Duodenal mucosa (tissue), 2 donors: ENCODE measurements around the gene FOXJ2.
"Not testable (repeated sequence)": the region's sequence is repeated elsewhere in the genome, so short reads cannot be mapped to it uniquely, and the experiment has no call there.

Experiments used
- H3K27ac ChIP-seq: one replicate; pipeline ENCODE4 v1.7.0; 2013; ENCODE audit warnings: low read depth, low read length
- H3K27me3 ChIP-seq, 2 donors: one replicate each; pipeline ENCODE4 v1.7.0; 2013; ENCODE audit warnings: low read length in 2 of 2, control low read depth in 1 of 2; ENCODE audit not compliant: insufficient read depth in 2 of 2, control insufficient read depth in 1 of 2
- H3K36me3 ChIP-seq, 2 donors: one replicate each; pipeline ENCODE4 v1.7.0; 2013; ENCODE audit warnings: low read length in 2 of 2, control low read depth in 1 of 2; ENCODE audit not compliant: insufficient read depth in 2 of 2, control insufficient read depth in 1 of 2
- H3K4me1 ChIP-seq, 2 donors: one replicate each; pipeline ENCODE4 v1.7.0; 2013; ENCODE audit warnings: low read length in 2 of 2, control low read depth in 1 of 2; ENCODE audit not compliant: insufficient read depth in 2 of 2, control insufficient read depth in 1 of 2
- H3K4me3 ChIP-seq, 2 donors: one replicate each; pipeline ENCODE4 v1.7.0; 2013; ENCODE audit warnings: low read length in 2 of 2, low read depth in 1 of 2
- H3K9ac ChIP-seq, 2 donors: one replicate each; pipeline ENCODE4 v1.7.0; 2013; ENCODE audit warnings: low read length in 2 of 2, low read depth in 1 of 2
- H3K9me3 ChIP-seq, 2 donors: one replicate each; pipeline ENCODE4 v1.7.0; 2013; ENCODE audit warnings: low read length in 2 of 2, control low read depth in 1 of 2; ENCODE audit not compliant: control insufficient read depth in 1 of 2

The FOXJ2 gene

DNA sequence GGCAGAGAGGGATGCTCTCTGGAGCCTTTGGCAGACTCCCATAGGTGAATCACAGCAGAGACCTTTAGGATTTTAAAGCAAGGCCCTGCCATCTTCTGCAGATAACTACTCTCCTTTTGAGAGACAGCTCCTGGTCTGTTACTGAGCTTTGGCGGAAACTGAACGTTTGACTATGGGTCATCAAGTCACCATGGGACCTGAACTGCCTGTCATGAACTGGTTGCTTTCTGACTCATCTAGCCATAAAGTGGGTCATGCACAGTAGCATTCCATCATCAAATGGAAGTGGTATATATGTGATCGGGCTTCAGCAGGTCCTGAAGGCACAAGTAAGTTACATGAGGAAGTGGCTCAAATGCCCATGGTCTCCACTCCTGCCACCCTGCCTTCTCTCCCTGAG lies 31.7 kb upstream of the FOXJ2 start:
- H3K4me1 ChIP-seq, H3K4me3 ChIP-seq, H3K9ac ChIP-seq, H3K9me3 ChIP-seq, H3K36me3 ChIP-seq, H3K27me3 ChIP-seq, H3K27ac ChIP-seq: not testable (repeated sequence)

DNA sequence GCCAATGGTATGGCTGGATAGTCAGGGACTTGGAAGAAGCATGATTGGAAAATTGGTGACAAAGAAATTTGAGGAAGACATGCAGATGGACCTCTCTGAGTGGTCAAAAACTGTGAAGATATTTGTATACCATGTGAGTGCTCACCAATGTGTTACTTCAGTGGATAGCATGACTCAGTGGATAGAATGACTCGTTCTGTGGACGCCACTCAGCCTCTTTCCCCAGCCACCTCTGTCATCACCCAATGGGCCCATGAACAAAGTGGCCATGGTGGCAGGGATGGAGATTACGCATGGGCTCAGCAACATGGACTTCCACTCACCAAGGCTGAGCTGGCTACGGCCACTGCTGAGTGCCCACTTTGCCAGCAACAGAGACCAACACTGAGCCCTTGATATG lies 31.0 kb upstream of the FOXJ2 start:
- H3K36me3 ChIP-seq, H3K9me3 ChIP-seq, H3K9ac ChIP-seq, H3K4me1 ChIP-seq, H3K4me3 ChIP-seq, H3K27ac ChIP-seq, H3K27me3 ChIP-seq: not testable (repeated sequence)

DNA sequence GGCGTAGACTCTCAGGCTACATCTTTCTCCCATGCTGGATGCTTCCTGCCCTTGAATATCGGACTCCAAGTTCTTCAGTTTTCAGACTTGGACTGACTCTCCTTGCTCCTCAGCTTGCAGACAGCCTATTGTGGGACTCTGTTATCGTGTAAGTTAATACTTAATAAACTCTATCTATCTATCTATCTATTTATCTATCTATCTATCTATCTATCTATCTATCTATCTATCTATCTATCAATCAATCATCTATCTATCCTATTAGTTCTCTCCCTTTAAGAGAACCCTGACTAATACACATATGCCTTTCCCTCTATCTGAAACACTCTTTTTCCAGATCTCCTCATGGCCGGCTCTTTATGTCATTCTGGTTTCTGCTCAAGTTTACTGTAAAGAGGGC lies 27.6 kb upstream of the FOXJ2 start:
- not testable (repeated sequence) for H3K9me3 ChIP-seq, H3K4me3 ChIP-seq, H3K9ac ChIP-seq, H3K27ac ChIP-seq, H3K27me3 ChIP-seq, H3K36me3 ChIP-seq, H3K4me1 ChIP-seq

DNA sequence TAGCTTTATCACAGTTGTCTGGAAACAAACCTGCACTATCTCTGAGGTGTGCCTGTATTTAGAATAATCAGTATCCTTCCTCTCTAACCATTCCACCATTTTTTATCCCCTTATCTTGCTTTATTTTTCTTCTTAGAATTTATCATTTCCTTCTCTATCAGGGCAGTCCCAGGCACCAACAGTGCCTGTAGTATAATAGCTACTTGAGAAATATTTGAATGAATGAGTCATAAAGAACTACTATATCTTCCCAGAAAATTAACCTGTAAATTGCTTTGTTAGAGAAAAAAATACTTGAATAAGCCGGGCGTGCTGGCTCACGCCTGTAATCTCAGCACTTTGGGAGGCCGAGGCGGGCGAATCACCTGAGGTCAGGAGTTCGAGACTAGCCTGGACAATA lies 21.2 kb upstream of the FOXJ2 start:
- Histone ChIP-seq H3K9me3 (no peaks in the 10 kb centered on the region), H3K27ac (no peak overlapping the region), H3K9ac (no peak overlapping the region), H3K4me1 (no peaks in the 10 kb centered on the region), H3K4me3 (no peak overlapping the region), H3K36me3 (no peaks in the 10 kb centered on the region), H3K27me3 (no peaks in the 10 kb centered on the region)

DNA sequence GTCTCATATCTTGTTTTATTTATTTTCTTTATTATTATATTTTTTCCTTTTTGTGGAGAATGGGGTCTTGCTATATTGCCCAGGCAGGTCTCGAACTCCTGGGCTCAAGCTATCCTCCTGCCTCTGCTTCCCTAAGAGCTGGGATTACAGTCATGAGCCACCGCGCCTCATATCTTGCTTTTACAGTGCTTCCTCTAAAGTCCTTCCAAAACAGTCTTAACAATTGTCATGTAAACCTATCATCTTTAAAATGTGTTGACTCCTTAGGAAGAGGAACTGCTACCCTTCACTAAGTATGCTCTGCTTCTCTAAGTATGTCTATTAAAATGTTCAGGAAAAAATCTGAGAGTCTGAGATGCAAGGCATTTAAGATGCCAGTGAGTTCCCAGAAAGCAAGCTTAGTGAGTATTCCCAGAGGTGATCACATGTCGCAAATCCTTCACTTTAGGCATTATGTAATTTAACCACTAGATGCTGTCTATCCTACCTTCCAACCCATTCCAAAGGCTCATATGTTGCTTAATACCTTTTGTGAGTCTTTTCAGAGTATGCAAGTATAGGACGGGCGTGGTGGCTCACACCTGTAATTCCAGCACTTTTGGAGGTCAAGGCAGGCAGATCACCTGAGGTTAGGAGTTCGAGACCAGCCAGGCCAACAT lies 19.7 kb upstream of the FOXJ2 start:
- Histone ChIP-seq H3K9ac (no peak overlapping the region), H3K36me3 (no peaks in the 10 kb centered on the region), H3K27ac (no peak overlapping the region), H3K27me3 (peaks cover 0 to 5% of the 10 kb centered on the region in 2 donors), H3K4me3 (no peak overlapping the region), H3K4me1 (no peaks in the 10 kb centered on the region), H3K9me3 (no peaks in the 10 kb centered on the region)

DNA sequence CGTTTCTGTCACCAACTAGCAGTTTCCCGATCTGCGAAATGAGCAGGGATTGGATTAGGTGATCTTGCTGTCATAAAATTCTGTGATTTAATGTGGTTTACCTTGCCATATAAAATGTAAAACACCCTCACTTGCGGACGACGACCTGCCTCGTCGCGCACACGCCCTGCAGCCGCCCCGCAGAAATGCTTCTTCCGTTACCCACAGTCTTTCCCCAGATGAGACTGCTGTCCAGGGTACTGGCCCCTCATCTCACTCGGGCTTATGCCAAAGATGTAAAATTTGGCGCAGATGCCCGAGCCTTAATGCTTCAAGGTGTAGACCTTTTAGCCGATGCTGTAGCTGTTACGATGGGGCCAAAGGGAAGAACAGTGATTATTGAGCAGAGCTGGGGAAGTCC lies 17.7 kb upstream of the FOXJ2 start:
- Histone ChIP-seq H3K4me1 (no peaks in the 10 kb centered on the region), H3K27ac (no peak overlapping the region), H3K9me3 (no peaks in the 10 kb centered on the region), H3K36me3 (no peaks in the 10 kb centered on the region), H3K27me3 (peaks cover 6 to 22% of the 10 kb centered on the region in 2 donors), H3K4me3 (no peak overlapping the region), H3K9ac (no peak overlapping the region)

DNA sequence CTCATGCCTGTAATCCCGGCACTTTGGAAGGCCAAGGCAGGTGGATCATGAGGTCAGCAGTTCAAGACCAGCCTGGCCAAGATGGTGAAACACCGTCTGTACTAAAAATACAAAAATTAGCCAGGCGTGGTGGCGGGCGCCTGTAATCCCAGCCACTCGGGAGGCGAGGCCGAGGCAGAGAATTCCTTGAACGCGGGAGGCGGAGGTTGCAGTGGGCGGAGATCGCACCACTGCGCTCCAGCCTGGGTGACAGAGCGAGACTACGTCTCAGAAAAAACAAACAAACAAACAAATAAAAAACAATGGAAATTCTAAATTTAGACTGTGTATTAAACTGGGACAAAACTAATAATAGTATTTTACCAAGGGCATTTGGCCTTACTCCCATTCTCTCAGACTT lies 14.3 kb upstream of the FOXJ2 start:
- H3K36me3 ChIP-seq, H3K9ac ChIP-seq, H3K27ac ChIP-seq, H3K4me1 ChIP-seq, H3K9me3 ChIP-seq: not testable (repeated sequence)
- Histone ChIP-seq H3K4me3 (peak overlapping the region in 1 of 2 donors; percentile 48), H3K27me3 (peaks cover 6 to 24% of the 10 kb centered on the region in 2 donors)

DNA sequence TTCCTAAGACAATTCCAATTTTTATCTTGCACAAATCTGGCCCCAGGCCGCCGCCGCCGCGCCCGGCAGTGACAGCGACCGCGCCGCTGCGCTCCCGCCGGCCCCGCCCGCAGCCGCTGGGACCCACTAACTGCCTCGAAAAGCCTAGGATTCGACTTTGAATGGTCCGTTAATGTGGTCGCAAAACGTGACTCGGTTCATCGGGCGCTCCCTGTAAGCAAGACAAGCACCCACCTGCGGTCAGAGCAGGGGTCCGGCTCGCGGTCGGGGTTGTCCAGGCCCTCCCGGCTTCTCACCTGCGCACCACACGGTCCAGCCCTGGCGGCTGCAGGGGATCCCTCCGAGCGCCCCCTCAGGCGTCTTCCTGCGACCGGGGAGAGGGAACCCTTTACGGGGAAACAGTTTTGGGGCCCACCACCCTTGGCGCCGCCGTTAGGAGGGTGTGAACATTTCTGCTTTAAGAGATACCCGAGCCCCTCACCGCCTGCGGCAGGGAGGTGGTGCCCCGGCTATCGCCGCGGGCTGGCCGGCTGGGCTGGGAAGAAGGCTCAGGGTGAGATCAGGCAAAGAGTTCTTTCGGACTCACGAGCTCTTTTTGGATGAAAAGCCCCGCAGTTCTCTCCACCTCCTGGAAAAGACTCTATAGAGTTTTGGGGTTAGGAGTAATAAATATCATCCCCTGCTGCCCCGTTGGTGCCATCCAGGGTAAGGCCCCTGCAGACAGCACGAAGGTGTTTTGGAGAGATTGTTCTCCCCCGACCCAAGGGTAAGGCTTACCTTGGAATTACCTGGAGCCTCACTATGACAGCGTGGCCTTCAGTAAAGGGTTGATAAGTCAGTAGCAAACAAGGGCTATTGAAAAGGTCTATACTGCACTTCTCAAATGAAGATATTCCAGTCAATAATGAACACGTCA lies 13.6 kb upstream of the FOXJ2 start:
- H3K36me3 ChIP-seq = no peaks in the 10 kb centered on the region
- H3K9me3 ChIP-seq = no peaks in the 10 kb centered on the region
- H3K4me1 ChIP-seq = no peaks in the 10 kb centered on the region
- H3K27me3 ChIP-seq = peaks cover 6 to 24% of the 10 kb centered on the region in 2 donors
- peak overlapping the region; percentile 29 to 48 for H3K4me3 ChIP-seq
- no peak overlapping the region for H3K9ac ChIP-seq
- no peak overlapping the region for H3K27ac ChIP-seq

DNA sequence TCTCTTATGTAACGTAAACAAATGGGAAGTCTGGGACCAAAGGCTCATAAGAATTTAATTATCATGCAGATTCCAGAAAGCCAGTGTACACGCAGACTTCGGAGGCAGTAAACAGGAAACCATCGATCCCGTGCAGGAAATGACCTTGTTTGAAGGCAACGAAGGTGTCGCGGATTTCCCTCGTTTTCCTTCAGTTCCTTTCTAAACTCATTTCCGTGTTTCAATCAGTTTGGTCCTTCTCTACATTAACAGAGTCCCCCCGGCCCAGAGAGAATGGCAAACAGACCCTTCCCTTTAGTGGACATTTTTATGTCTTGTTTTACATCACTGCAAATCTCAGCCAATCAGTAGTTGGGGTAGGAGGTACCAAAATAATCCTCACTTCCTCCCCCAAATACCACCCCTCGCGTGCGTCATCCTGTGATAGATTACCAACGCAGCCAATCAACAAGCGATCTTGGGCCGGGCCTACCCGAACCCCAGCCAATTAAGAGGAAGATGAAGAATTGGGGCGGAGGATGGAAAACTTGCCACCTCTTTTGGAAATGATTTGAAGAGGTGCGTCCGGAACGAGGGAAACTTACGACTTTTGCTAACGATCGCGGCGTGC lies 6.1 kb upstream of the FOXJ2 start:
- Histone ChIP-seq H3K27me3 (no peaks in the 10 kb centered on the region), H3K9me3 (no peaks in the 10 kb centered on the region), H3K4me3 (peak overlapping the region; percentile 75 to 92), H3K9ac (peak overlapping the region; percentile 95 to 98), H3K27ac (peak overlapping the region; percentile 100), H3K36me3 (no peaks in the 10 kb centered on the region), H3K4me1 (no peaks in the 10 kb centered on the region)

DNA sequence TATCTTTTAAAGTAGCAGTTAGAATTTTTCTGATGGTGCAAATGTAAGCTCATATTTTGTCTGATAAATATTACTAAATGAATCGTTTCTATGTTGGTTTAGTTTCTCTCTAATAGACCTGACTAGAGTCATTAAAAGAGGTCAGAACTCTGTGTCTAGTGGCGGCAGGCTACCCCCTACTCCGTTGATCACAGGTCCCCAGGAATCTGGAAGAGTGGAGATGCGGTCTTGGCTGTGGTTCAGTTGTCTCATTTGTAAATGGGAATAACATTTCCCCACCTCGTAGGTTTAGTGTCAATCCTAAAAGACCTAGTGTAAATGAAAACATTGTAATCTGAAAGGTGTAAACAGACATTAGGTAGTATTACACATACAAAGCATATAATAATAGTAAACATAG lies 4.7 kb upstream of the FOXJ2 start:
- H3K27me3 ChIP-seq = no peaks in the 10 kb centered on the region
- H3K4me1 ChIP-seq = peaks cover 4 to 5% of the 10 kb centered on the region in 2 donors
- H3K36me3 ChIP-seq = no peaks in the 10 kb centered on the region
- no peak overlapping the region for H3K4me3 ChIP-seq
- no peak overlapping the region for H3K9ac ChIP-seq
- no peaks in the 10 kb centered on the region for H3K9me3 ChIP-seq
- no peak overlapping the region for H3K27ac ChIP-seq
